ENCODE results near the gene GPR25.
"Not testable (repeated sequence)": the region's sequence is repeated elsewhere in the genome, so short reads cannot be mapped to it uniquely, and the experiment has no call there.

GPR25 gene

GRCh38 chr1:200905411-200906052, 32.8 kb downstream of the GPR25 start:
- DNase-seq, result no peak

DNA sequence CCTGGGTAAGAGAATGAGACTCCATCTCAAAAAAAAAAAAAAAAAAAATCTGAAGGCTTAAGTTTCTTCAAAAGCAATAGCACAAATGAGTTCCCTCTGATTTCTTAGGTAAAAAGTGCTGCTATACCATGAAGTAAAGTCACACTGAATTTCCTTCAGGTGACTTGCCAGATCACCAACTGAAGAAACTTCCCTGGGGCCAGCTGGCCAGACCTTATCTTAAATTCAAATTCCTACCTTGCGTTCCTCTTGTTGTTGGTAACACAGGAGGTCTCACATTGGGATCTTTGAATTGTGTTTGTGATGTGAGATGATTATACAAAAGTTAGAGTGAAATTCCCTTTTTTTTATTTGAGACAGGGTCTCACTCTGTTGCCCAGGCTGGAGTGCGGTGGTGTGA, 33.7 kb downstream of the GPR25 start:
- intact Hi-C loops (cut with DNase I), result no loop called here

More at GRCh38 chr1:200905411-200906052, 32.8 kb downstream of the GPR25 start:
- intact Hi-C loops (cut with DNase I), result no loop called here

DNA sequence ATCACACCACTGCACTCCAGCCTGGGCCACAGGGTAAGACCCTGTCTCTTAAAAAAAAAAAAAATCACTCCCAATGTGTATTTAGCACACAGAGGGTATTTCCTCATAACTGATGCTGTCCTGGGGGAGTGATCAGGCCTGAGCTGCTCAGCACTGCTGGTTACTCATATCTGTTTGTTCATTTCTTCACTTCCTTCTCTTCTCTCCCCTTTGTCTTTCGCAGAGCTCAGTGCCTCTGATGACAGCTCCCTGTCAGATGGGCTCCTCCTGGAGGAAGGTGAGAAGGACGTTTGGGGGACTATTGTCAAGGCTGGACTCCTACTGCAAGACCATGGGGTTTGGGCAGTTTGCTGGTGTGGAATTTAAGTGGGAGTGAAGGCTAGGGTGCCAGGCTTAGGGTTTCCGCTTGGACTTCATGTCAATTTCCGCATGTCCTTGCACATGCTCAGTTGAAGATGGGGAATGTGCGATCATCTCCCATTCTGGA, 34.9 kb downstream of the GPR25 start:
- no peak for DNase-seq
- intact Hi-C loops (cut with DNase I), result no loop called here

More for the DNA sequence above, 33.7 kb downstream of the GPR25 start:
- DNase-seq, result no peak

GRCh38 chr1:200908191-200908868, 35.5 kb downstream of the GPR25 start:
- DNase-seq, result no peak
- intact Hi-C loops (cut with DNase I), result no loop called here

DNA sequence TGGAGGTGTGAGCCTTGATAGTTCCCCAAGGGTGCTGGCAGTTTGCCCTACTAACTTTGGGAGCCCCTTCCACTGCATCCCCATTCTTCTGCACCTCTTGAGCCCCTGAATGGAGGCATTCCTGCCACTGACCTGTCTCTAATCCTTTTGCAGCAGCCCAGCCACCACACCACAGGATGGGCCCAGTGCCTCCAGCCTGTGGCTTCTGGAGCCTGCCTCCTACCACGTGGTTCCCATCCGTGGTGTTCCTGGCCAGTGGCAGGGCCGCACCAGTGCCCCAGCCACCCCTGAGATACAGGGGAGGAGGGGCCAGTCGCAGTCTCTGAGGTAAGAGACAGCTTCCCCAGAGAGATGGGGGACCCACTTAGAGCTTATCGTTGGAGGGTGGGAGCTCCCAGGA, 36.3 kb downstream of the GPR25 start:
- intact Hi-C loops (cut with DNase I), result no loop called here
- no peak for DNase-seq

GRCh38 chr1:200909757-200910239, 37.0 kb downstream of the GPR25 start:
- intact Hi-C loops (cut with DNase I), result no loop called here
- DNase-seq, result no peak

GRCh38 chr1:200911361-200911760, 38.6 kb downstream of the GPR25 start:
- intact Hi-C loops (cut with DNase I), result no loop called here
- DNase-seq, result no peak

GRCh38 chr1:200911936-200912335, 39.2 kb downstream of the GPR25 start:
- not testable (repeated sequence) for DNase-seq

DNA sequence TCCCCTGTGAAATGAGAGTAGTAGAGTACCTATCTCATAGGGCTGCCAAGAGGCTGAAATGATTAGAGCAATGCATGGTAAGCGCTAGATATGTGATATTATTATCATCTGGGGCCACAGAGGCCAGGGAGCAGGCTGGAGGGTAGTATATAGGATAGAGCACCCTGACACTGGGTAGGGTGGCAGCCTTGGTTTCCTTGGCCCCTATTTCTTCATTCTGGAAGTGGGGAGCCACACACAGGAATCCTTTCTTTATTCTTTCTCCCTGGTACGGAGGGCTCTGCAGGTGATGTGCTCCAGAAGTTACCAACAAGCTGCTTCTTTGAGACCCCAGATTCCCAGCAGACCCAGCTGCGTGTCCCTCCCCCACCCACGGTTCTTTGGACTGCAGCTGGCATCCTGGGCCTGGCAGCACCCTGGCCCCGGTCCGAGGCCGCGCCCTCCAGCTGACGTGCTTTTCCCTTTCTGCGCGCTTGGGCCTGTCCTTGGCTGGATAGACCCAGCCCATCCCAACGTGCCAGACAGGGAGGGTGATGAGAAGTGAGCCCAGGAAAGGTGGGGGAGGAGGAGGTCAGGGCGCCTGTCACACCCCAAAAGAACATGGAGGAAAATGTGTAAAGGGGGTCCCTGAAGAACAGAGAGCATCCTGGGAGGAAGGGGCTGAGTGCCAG, 40.1 kb downstream of the GPR25 start:
- intact Hi-C loops (cut with DNase I), result no loop called here
- peak in 37 of 42 donors; percentile 7 to 73 (median 47) for DNase-seq

More at GRCh38 chr1:200911936-200912335, 39.2 kb downstream of the GPR25 start:
- intact Hi-C loops (cut with DNase I), result not testable (repeated sequence)

DNA sequence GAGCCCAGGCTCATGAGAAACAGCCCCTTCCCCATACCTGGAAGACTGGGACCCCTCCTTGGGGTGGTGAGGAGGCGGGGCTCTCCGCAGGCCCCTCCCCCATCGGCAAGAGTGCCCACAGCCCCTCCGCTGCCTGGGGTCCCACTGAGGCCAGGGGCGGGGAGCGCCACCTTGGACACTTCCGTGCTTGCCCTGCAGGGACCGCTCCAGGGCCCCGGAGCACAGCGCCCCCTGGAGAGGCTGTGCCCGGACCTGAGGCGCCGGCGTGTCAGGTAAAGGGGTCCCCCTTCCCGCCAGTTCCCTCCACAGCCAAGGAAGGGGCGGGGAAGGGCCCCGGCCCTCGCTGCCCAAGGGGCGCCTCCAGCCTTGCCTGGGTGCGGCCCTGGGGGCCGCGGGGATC, 43.4 kb downstream of the GPR25 start:
- DNase-seq, result no peak
- intact Hi-C loops (cut with DNase I), result no loop called here

DNA sequence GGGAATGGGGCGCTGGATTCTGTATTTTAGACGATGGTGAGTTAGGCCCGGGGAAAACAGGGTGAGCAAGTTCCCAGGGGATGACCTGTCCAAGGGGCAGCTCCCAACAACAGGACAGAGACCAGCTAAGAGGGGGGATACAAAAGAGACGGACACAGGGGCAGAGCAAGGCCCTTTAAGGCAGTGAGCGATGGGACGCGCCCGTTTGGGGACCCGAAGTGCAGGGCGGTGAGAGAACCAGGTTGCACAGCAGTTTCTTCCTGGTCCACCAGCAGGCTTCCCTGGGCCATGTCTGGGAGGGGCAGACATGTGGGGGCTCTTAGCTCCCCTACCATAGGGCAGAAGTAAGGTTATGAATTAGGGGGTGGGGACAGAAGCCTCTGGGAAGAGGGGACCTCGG, 43.9 kb downstream of the GPR25 start:
- intact Hi-C loops (cut with DNase I), result no loop called here

GRCh38 chr1:200917291-200917817, 44.6 kb downstream of the GPR25 start:
- no peak for DNase-seq
- intact Hi-C loops (cut with DNase I), result no loop called here

More for the DNA sequence above, 43.9 kb downstream of the GPR25 start:
- no peak for DNase-seq

DNA sequence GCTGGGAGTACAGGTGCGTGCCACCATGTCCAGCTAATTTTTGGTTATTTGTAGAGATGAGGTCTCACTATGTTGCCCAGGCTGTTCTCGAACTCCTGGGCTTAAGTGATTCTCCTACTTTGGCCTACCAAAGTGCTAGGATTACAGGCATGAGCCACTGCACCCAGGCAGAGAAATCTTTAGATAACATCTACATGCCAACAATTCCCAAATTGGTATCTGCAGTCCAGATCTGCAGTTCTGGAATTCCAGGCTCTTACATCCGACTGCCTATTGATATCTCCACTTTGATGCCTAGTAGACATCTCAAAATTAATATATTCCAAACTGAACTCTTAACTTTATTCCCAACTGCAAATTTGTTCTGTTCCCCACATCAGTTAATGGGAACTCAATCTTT, 45.2 kb downstream of the GPR25 start:
- intact Hi-C loops (cut with DNase I), result no loop called here
- DNase-seq, result no peak

DNA sequence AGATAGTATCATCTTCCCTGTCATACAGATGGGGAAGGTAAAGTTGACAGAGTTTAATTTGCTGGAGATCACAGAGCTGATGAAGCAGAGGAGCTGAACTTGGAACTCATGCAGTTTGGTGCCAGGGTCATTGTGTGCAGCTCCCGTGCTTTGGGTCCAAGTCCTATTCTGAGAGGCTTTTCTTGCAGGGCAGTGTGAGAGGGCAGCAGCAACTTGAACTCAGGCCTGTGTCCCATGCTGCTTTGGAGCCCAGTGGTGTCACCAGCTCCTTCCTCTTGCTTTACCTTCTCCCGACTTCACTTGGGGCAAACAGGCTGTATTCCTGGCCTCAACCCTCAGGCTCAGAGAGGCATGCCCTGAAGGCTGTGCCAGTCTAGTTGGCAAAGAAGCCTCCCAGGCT, 46.6 kb downstream of the GPR25 start:
- DNase-seq, result no peak
- intact Hi-C loops (cut with DNase I), result no loop called here

DNA sequence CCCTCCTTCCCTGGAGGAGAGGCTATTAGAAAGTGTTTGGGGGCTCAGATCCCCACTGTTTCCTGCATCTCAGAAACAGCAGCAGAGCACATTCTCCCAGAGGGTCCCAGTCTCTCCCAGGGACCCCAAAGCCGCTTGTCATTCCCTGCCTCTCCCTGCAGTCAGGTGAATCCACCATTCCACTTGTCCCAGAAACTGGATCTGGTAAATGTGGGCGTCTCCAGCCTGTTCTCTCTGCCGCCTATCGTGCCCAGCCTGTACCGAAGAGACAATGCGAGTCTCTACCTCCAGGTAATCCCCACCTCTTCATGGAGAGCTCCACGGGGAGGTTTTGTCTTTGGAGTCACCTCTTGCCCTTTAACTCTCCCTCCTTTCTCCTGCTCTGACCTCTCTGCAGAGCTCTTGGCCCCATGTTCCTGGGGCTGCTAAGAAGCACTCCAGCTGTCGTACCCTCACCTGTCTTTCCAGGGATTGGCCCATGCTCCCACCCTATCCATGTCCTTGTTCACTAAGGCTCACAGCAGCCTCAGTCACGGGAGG, 48.9 kb downstream of the GPR25 start:
- no peak for DNase-seq
- intact Hi-C loops (cut with DNase I), result no loop called here

GRCh38 chr1:200922406-200922805, 49.6 kb downstream of the GPR25 start:
- intact Hi-C loops (cut with DNase I), result no loop called here
- DNase-seq, result no peak

DNA sequence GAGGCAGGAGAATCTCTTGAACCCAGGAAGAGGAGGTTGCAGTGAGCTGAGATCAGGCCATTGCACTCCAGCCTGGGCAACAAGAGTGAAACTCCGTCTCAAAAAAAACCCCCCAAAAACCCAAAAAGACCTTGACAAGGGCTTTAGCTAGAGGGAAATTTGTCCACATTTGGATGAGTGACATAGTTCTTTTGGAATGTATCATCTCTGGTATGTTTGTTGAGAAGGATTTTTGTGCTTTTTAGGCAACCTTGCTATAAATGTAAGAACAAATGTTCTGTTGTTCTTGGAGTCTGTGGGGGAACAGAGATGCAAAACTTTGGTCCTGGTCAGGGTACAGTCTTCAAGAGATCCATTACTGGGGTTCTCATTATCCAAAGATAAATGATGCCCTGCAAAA, 50.8 kb downstream of the GPR25 start:
- no peak for DNase-seq
- intact Hi-C loops (cut with DNase I), result no loop called here
